ENCODE measurements around the gene LDLRAD3.

GRCh38 chr11:36215693-36216060 is 271.8 kb downstream of the LDLRAD3 start:
- TF ChIP-seq POLR2A (IDR thresholded peaks at IDR 0.05) (no peak), CTCF (IDR thresholded peaks at IDR 0.05) (no peak)

Data from uterus (tissue), 2 donors.